Measurements from ENCODE around the gene PRKAA1. TPM values are rescaled to one million over a fixed set of nuclear protein-coding genes. Genes with fewer than 3 reads are reported as not detected.
A peak's percentile ranks its signal among the peaks of the same experiment; 100 is the strongest.

Gene PRKAA1
- total and polyA plus RNA-seq, 2 of the 13 experiments (the other 11 are each of a cell fraction or from before 2014, with no cell fraction given), result 36.6 to 58.0 TPM

- TF ChIP-seq POGZ (CRISPR knock-in tag; IDR thresholded peaks at IDR 0.05) (peak; percentile 99), IRF2 (CRISPR knock-in tag; IDR thresholded peaks at IDR 0.05) (peak; percentile 98), ZBTB38 (CRISPR knock-in tag; IDR thresholded peaks at IDR 0.05) (peak; percentile 85), SYNCRIP (IDR thresholded peaks at IDR 0.05; ENCODE audit: insufficient read depth, low read depth, low read length) (no peak), MYC (CRISPR knock-in tag; IDR thresholded peaks at IDR 0.05; ENCODE audit: borderline replicate concordance) (peak; percentile 95), IRF9 (CRISPR knock-in tag; IDR thresholded peaks at IDR 0.05; ENCODE audit: borderline replicate concordance) (peak; percentile 98), PATZ1 (CRISPR knock-in tag; IDR thresholded peaks at IDR 0.05) (peak; percentile 83), MYPOP (CRISPR knock-in tag; IDR thresholded peaks at IDR 0.05) (peak; percentile 90), HMG20A (CRISPR knock-in tag; IDR thresholded peaks at IDR 0.05; ENCODE audit: borderline replicate concordance) (no peak), CBFB (CRISPR knock-in tag; IDR thresholded peaks at IDR 0.05) (peak; percentile 96), GMEB2 (CRISPR knock-in tag; IDR thresholded peaks at IDR 0.05; ENCODE audit: low read depth) (peak; percentile 81), HDAC6 (IDR thresholded peaks at IDR 0.05; ENCODE audit: low read depth, low read length) (no peak), CREM (IDR thresholded peaks at IDR 0.05) (peak; percentile 92), CREM (CRISPR knock-in tag; IDR thresholded peaks at IDR 0.05) (no peak), ZNF12 (CRISPR knock-in tag; IDR thresholded peaks at IDR 0.05) (peak; percentile 78), NFE2 (CRISPR knock-in tag; IDR thresholded peaks at IDR 0.05) (peak; percentile 52; the same call in 1 of the 2 replicates), TEF (CRISPR knock-in tag; IDR thresholded peaks at IDR 0.05) (peak; percentile 54; the same call in 1 of the 2 replicates), ZNF124 (CRISPR knock-in tag; IDR thresholded peaks at IDR 0.05) (peak; percentile 94), ZNF775 (CRISPR knock-in tag; IDR thresholded peaks at IDR 0.05; ENCODE audit: borderline replicate concordance) (no peak; the same call in 1 of the 2 replicates), TOE1 (CRISPR knock-in tag; IDR thresholded peaks at IDR 0.05) (peak; percentile 95; the same call in 1 of the 2 replicates), THYN1 (CRISPR knock-in tag; IDR thresholded peaks at IDR 0.05; ENCODE audit: borderline replicate concordance, low read depth) (no peak), KAT2B (IDR thresholded peaks at IDR 0.05; ENCODE audit: borderline replicate concordance, low read depth, low read length) (0 out of 2 replicates have a peak, but pooled peaks have one; percentile 13), CEBPG (CRISPR knock-in tag; IDR thresholded peaks at IDR 0.05) (peak; percentile 73), XBP1 (CRISPR knock-in tag; IDR thresholded peaks at IDR 0.05) (no peak)
Measured at GRCh38 chr5:40834849-40835787, 36.9 kb upstream of the PRKAA1 start, which contains the start of gene RPL37 (continued).

Measured in HepG2 (cell line).